Neural cell (in vitro differentiated cells): Measurements from ENCODE around the gene RHOA. TPM values are rescaled to one million over a fixed set of nuclear protein-coding genes. Genes with fewer than 3 reads are reported as not detected.
"Not testable (repeated sequence)": the region's sequence is repeated elsewhere in the genome, so short reads cannot be mapped to it uniquely, and the experiment has no call there.

Experiments used
- H2AFZ ChIP-seq: fragments of 200-600, 300-800 bp; sonication (generic), shearing (Covaris generic); 2 replicates; pipeline ENCODE4 v1.6.0; 2014; ENCODE audit warnings: low read depth, mild to moderate bottlenecking, antibody characterized with exemption, low read length, moderate library complexity
- H3F3A ChIP-seq: fragments of 200-600 bp; shearing (Covaris generic); 2 replicates; pipeline ENCODE4 v1.6.1; 2016; ENCODE audit warnings: mild to moderate bottlenecking, moderate library complexity, mixed read lengths, antibody characterized with exemption, low read length; ENCODE audit not compliant: insufficient read depth, poor library complexity, severe bottlenecking
- H3K27ac ChIP-seq: fragments of 200-600, 300-800 bp; sonication (generic), shearing (Covaris generic); 2 replicates; pipeline ENCODE4 v1.5.1; 2014; ENCODE audit warnings: mild to moderate bottlenecking, low read length, moderate library complexity
- H3K27me3 ChIP-seq: fragments of 300-800, 200-600 bp; sonication (generic), shearing (Covaris generic); 2 replicates; pipeline ENCODE4 v1.6.0; 2014; ENCODE audit warnings: mild to moderate bottlenecking, low read depth, low read length, moderate library complexity; ENCODE audit not compliant: insufficient read depth
- H3K36me3 ChIP-seq: fragments of 300-800, 200-600 bp; sonication (generic), shearing (Covaris generic); 2 replicates; pipeline ENCODE4 v1.5.1; 2014; ENCODE audit warnings: mild to moderate bottlenecking, antibody characterized with exemption, low read length, moderate library complexity; ENCODE audit not compliant: insufficient read depth
- H3K4me2 ChIP-seq: fragments of 300-800, 200-600 bp; sonication (generic), shearing (Covaris generic); 2 replicates; pipeline ENCODE4 v1.6.0; 2014; ENCODE audit warnings: mild to moderate bottlenecking, low read length
- H3K4me3 ChIP-seq: fragments of 300-800, 200-600 bp; sonication (generic), shearing (Covaris generic); 2 replicates; pipeline ENCODE4 v1.5.1; 2014; ENCODE audit warnings: mild to moderate bottlenecking, low read length, moderate library complexity
- H3K79me2 ChIP-seq: fragments of 200-600 bp; shearing (Covaris generic); replicated peaks from 2 replicates; pipeline ENCODE4 v1.6.0; 2014; ENCODE audit warnings: mild to moderate bottlenecking, low read length, moderate library complexity; ENCODE audit not compliant: insufficient read depth
- H3K9ac ChIP-seq: fragments of 300-800, 200-600 bp; sonication (generic), shearing (Covaris generic); 2 replicates; pipeline ENCODE4 v1.6.1; 2016; ENCODE audit warnings: mild to moderate bottlenecking, low read length, mixed read lengths
- H3K9me2 ChIP-seq: fragments of 200-600 bp; shearing (Covaris generic); 2 replicates; pipeline ENCODE4 v1.6.1; 2016; ENCODE audit warnings: mild to moderate bottlenecking, low read length, mixed read lengths; ENCODE audit not compliant: insufficient read depth
- H3K9me3 ChIP-seq: fragments of 200-600, 300-800 bp; sonication (generic), shearing (Covaris generic); 2 replicates; pipeline ENCODE4 v1.6.1; 2016; ENCODE audit warnings: mild to moderate bottlenecking, mixed run types, low read length, moderate library complexity, mixed read lengths
- H4K20me1 ChIP-seq: fragments of 200-600 bp; shearing (Covaris generic); 2 replicates; pipeline ENCODE4 v1.6.1; 2016; ENCODE audit warnings: mild to moderate bottlenecking, mixed run types; ENCODE audit not compliant: insufficient read depth
- EP300 ChIP-seq: fragments of 450-650 bp; conservative IDR thresholded peaks from 2 replicates; pipeline ENCODE4 v1.6.1; 2014; ENCODE audit warnings: antibody characterized with exemption, mild to moderate bottlenecking, moderate library complexity; ENCODE audit not compliant: poor library complexity, severe bottlenecking
- EZH2 ChIP-seq: fragments of 200-600, 300-800 bp; shearing (Covaris generic), sonication (generic); IDR thresholded peaks from 2 replicates; pipeline ENCODE4 v1.6.1; 2014; ENCODE audit warnings: antibody characterized with exemption, low read length, borderline replicate concordance, mild to moderate bottlenecking; ENCODE audit not compliant: insufficient read depth, poor library complexity, severe bottlenecking
- MXI1 ChIP-seq: fragments of 450-650 bp; conservative IDR thresholded peaks from 2 replicates; pipeline ENCODE4 v1.6.1; 2014; ENCODE audit warnings: antibody characterized with exemption, mild to moderate bottlenecking; ENCODE audit not compliant: poor library complexity, severe bottlenecking
- POLR2AphosphoS5 ChIP-seq: IDR thresholded peaks from 2 replicates; pipeline ENCODE4 v1.6.1; 2012
- RAD21 ChIP-seq: fragments of 450-650 bp; conservative IDR thresholded peaks from 2 replicates; pipeline ENCODE4 v1.6.1; 2014; ENCODE audit warnings: antibody characterized with exemption, mild to moderate bottlenecking, moderate library complexity
- SMC3 ChIP-seq: fragments of 450-650 bp; conservative IDR thresholded peaks from 2 replicates; pipeline ENCODE4 v1.6.1; 2014; ENCODE audit warnings: antibody characterized with exemption, mild to moderate bottlenecking, moderate library complexity; ENCODE audit not compliant: poor library complexity
- TAF1 ChIP-seq: IDR thresholded peaks from 2 replicates; pipeline ENCODE4 v1.6.1; 2012; ENCODE audit warnings: low read depth
- polyA plus RNA-seq: library from polyadenylated mRNA; depleted of rRNA; stranded (reverse); fragments of >200 nt; gene quantifications from 2 replicates; pipeline ENCODE4 v1.2.3, GENCODE V29; 2014
- TF ChIP-seq, protein P1 (sequence below): IDR thresholded peaks from 2 replicates; pipeline ENCODE4 v1.6.1; 2012; ENCODE audit warnings: borderline replicate concordance
- TF ChIP-seq, protein P2 (sequence below): fragments of 450-650 bp; IDR thresholded peaks from 2 replicates; pipeline ENCODE4 v1.5.1; 2014; ENCODE audit warnings: antibody characterized with exemption, mild to moderate bottlenecking, moderate library complexity; ENCODE audit not compliant: poor library complexity, severe bottlenecking

The RHOA gene
- polyA plus RNA-seq, 1 donor from 2014 or later, result 159 TPM

DNA sequence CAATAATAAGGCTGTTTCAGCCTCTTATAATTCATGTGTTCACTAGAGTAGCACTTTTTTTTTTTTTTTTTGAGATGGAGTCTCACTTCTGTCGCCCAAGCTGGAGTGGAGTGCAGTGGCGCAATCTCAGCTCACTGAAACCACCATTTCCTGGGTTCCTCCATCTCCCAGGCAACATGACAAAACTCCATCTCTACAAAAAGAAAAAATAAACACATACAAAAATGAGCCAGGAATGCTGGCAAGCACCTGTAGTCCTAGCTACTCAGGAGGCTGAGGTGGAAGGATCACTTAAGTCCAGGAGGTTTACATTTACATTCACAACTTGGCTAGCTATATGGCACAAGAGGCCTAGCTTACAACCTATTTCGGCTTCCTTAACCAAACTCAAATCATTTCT, 78.7 kb downstream of the RHOA start:
- H3K36me3 ChIP-seq, result no peaks in the 10 kb centered on the region
- H3K9me3 ChIP-seq, result no peaks in the 10 kb centered on the region

DNA sequence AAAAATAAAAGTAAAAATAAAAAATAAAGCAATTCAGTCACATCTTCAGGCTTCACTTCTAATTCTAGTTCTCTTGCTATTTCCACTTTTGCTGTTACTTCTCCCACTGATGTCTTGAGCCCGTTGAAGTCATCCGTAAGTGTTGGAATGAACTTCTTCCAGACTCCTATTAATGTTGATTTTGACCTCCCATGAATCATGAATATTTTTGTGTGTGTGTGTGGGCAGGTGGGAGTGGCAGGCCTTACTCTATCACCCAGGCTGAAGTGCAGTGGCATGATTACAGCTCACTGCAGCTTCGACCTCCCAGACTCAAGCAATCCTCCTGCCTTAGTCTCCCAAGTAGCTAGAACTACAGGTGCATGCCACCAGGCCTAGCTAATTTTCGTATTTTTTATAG, 82.6 kb downstream of the RHOA start:
- Histone ChIP-seq H3K4me3 (no peak overlapping the region), H4K20me1 (no peaks in the 10 kb centered on the region), H2AFZ (no peak overlapping the region), H3K9me2 (no peaks in the 10 kb centered on the region), H3K4me2 (no peak overlapping the region), H3F3A (no peaks in the 10 kb centered on the region), H3K9me3 (no peaks in the 10 kb centered on the region), H3K27ac (no peak overlapping the region), H3K36me3 (no peaks in the 10 kb centered on the region), H3K27me3 (no peaks in the 10 kb centered on the region), H3K79me2 (no peaks in the 10 kb centered on the region), H3K9ac (no peak overlapping the region)
- TF ChIP-seq RAD21 (no peak), EP300 (no peak), EZH2 (no peak)

More for the DNA sequence above, 78.7 kb downstream of the RHOA start:
- H3K27ac ChIP-seq, result no peak overlapping the region
- H2AFZ ChIP-seq, result no peak overlapping the region
- no peak overlapping the region for H3K4me2 ChIP-seq
- peaks cover 11% of the 10 kb centered on the region for H3K79me2 ChIP-seq
- TF ChIP-seq MXI1 (no peak), RAD21 (no peak), TAF1 (no peak), POLR2AphosphoS5 (no peak), SMC3 (no peak), EZH2 (no peak), EP300 (no peak)
- TF ChIP-seq, protein P1, sequence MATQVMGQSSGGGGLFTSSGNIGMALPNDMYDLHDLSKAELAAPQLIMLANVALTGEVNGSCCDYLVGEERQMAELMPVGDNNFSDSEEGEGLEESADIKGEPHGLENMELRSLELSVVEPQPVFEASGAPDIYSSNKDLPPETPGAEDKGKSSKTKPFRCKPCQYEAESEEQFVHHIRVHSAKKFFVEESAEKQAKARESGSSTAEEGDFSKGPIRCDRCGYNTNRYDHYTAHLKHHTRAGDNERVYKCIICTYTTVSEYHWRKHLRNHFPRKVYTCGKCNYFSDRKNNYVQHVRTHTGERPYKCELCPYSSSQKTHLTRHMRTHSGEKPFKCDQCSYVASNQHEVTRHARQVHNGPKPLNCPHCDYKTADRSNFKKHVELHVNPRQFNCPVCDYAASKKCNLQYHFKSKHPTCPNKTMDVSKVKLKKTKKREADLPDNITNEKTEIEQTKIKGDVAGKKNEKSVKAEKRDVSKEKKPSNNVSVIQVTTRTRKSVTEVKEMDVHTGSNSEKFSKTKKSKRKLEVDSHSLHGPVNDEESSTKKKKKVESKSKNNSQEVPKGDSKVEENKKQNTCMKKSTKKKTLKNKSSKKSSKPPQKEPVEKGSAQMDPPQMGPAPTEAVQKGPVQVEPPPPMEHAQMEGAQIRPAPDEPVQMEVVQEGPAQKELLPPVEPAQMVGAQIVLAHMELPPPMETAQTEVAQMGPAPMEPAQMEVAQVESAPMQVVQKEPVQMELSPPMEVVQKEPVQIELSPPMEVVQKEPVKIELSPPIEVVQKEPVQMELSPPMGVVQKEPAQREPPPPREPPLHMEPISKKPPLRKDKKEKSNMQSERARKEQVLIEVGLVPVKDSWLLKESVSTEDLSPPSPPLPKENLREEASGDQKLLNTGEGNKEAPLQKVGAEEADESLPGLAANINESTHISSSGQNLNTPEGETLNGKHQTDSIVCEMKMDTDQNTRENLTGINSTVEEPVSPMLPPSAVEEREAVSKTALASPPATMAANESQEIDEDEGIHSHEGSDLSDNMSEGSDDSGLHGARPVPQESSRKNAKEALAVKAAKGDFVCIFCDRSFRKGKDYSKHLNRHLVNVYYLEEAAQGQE, result no peak
- TF ChIP-seq, protein P2, sequence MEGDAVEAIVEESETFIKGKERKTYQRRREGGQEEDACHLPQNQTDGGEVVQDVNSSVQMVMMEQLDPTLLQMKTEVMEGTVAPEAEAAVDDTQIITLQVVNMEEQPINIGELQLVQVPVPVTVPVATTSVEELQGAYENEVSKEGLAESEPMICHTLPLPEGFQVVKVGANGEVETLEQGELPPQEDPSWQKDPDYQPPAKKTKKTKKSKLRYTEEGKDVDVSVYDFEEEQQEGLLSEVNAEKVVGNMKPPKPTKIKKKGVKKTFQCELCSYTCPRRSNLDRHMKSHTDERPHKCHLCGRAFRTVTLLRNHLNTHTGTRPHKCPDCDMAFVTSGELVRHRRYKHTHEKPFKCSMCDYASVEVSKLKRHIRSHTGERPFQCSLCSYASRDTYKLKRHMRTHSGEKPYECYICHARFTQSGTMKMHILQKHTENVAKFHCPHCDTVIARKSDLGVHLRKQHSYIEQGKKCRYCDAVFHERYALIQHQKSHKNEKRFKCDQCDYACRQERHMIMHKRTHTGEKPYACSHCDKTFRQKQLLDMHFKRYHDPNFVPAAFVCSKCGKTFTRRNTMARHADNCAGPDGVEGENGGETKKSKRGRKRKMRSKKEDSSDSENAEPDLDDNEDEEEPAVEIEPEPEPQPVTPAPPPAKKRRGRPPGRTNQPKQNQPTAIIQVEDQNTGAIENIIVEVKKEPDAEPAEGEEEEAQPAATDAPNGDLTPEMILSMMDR, result no peak
- no peak overlapping the region for H3K9ac ChIP-seq
- H3K27me3 ChIP-seq, result no peaks in the 10 kb centered on the region
- no peaks in the 10 kb centered on the region for H3K9me2 ChIP-seq
- H3F3A ChIP-seq, result no peaks in the 10 kb centered on the region
- no peaks in the 10 kb centered on the region for H4K20me1 ChIP-seq
- H3K4me3 ChIP-seq, result no peak overlapping the region

DNA sequence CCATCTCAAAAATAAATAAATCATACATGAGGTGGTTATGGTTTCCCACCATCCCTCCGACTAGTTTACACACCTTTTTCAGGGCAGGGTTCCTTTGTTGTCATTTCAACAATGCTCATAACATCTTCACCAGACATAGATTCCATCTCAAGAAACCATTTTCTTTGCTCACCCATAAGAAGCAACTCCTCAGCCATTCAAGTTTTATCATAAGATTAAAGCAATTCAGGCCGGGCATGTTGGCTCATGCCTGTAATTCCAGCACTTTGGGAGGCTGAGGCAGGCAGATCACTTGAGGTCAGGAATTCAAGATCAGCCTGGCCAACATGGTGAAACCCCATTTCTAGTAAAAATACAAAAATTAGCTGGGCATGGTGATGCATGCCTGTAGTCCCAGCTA, 83.4 kb downstream of the RHOA start:
- not testable (repeated sequence) for H3K27me3 ChIP-seq, H3K79me2 ChIP-seq, H2AFZ ChIP-seq, H3K4me3 ChIP-seq, H3K27ac ChIP-seq, H3K4me2 ChIP-seq, H4K20me1 ChIP-seq, H3K9me2 ChIP-seq, H3K9me3 ChIP-seq, H3F3A ChIP-seq, H3K36me3 ChIP-seq, H3K9ac ChIP-seq
